ENCODE results near the gene UBR1. TPM values are rescaled to one million over a fixed set of nuclear protein-coding genes. Genes with fewer than 3 reads are reported as not detected.
"Not testable (repeated sequence)": the region's sequence is repeated elsewhere in the genome, so short reads cannot be mapped to it uniquely, and the experiment has no call there.

The UBR1 gene
- total RNA-seq, 2 experiments from 2014 or later = 42.6 to 45.9 TPM

- no peaks in the 10 kb centered on the region for H3K9me3 Mint-ChIP-seq
- ChIA-PET POLR2A (no interaction called here), CTCF (no interaction called here)
- TF ChIP-seq, protein P1, sequence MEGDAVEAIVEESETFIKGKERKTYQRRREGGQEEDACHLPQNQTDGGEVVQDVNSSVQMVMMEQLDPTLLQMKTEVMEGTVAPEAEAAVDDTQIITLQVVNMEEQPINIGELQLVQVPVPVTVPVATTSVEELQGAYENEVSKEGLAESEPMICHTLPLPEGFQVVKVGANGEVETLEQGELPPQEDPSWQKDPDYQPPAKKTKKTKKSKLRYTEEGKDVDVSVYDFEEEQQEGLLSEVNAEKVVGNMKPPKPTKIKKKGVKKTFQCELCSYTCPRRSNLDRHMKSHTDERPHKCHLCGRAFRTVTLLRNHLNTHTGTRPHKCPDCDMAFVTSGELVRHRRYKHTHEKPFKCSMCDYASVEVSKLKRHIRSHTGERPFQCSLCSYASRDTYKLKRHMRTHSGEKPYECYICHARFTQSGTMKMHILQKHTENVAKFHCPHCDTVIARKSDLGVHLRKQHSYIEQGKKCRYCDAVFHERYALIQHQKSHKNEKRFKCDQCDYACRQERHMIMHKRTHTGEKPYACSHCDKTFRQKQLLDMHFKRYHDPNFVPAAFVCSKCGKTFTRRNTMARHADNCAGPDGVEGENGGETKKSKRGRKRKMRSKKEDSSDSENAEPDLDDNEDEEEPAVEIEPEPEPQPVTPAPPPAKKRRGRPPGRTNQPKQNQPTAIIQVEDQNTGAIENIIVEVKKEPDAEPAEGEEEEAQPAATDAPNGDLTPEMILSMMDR (IDR thresholded peaks at IDR 0.05) = no peak
- intact Hi-C loops (cut with DNase I, micrococcal nuclease) = no loop called here
- no peak overlapping the region for H3K4me3 Mint-ChIP-seq
- DNase-seq (no peak), ATAC-seq (ENCODE audit: poor library complexity) (no peak)
- no peaks in the 10 kb centered on the region for H3K27me3 Mint-ChIP-seq
- peaks cover 0 to 14% of the 10 kb centered on the region in 2 experiments for H3K9me3 ChIP-seq (ENCODE audit: control insufficient read depth in 1 of 2, insufficient read depth in 1 of 2, low read length in 2 of 2)
- no peaks in the 10 kb centered on the region for H3K4me1 Mint-ChIP-seq (ENCODE audit: low read depth)
- no peaks in the 10 kb centered on the region for H3K27me3 ChIP-seq (ENCODE audit: control insufficient read depth in 1 of 2, insufficient read depth in 2 of 2, low read length in 2 of 2)
- H3K27ac ChIP-seq (ENCODE audit: low read depth in 1 of 2, low read length in 2 of 2) = no peak overlapping the region
- no peaks in the 10 kb centered on the region for H3K4me1 ChIP-seq (ENCODE audit: insufficient read depth, low read length)
- H3K36me3 Mint-ChIP-seq (ENCODE audit: low read depth) = peaks cover 82% of the 10 kb centered on the region
- no peak overlapping the region for H3K4me3 ChIP-seq (ENCODE audit: low read length)
- H3K27ac Mint-ChIP-seq = no peak overlapping the region
- H3K36me3 ChIP-seq (ENCODE audit: insufficient read depth, low read length) = peaks cover 49% of the 10 kb centered on the region
Observed at GRCh38 chr15:43007551-43007950, 98.3 kb downstream of the UBR1 start.

DNA sequence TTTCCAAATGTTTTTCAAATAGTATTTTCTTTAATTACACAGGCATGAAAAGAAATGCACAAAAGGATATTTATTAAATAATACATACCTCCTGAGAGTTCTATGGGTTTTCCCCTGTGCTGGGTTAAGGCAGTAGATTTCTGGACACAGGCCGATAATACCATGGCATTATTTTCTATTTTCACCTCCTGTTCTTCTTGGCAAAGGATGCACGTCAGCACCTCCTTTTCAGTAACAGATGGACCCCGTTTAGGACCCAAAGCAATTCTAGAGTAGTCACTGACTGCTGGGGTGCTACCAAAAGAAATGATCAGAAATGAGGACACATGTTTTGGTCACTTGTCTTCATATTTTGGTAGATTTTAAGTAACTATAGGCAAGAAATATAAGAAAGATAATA, 98.8 kb downstream of the UBR1 start:
- POLR2A ChIA-PET = no interaction called here
- DNase-seq (no peak), ATAC-seq (ENCODE audit: poor library complexity) (no peak)
- Mint-ChIP-seq H3K36me3 (ENCODE audit: low read depth) (peaks cover 79% of the 10 kb centered on the region), H3K4me1 (ENCODE audit: low read depth) (no peaks in the 10 kb centered on the region), H3K9me3 (no peaks in the 10 kb centered on the region), H3K27ac (no peak overlapping the region), H3K4me3 (no peak overlapping the region), H3K27me3 (no peaks in the 10 kb centered on the region)
- TF ChIP-seq, protein P1 (IDR thresholded peaks at IDR 0.05) = no peak
- Histone ChIP-seq H3K27ac (ENCODE audit: low read depth in 1 of 2, low read length in 2 of 2) (no peak overlapping the region), H3K4me3 (ENCODE audit: low read length) (no peak overlapping the region), H3K36me3 (ENCODE audit: insufficient read depth, low read length) (peaks cover 53% of the 10 kb centered on the region), H3K27me3 (ENCODE audit: control insufficient read depth in 1 of 2, insufficient read depth in 2 of 2, low read length in 2 of 2) (no peaks in the 10 kb centered on the region), H3K4me1 (ENCODE audit: insufficient read depth, low read length) (no peaks in the 10 kb centered on the region), H3K9me3 (ENCODE audit: control insufficient read depth in 1 of 2, insufficient read depth in 1 of 2, low read length in 2 of 2) (peaks cover 0 to 14% of the 10 kb centered on the region in 2 experiments)
- CTCF ChIA-PET = no interaction called here
- intact Hi-C loops (cut with DNase I, micrococcal nuclease) = no loop called here

DNA sequence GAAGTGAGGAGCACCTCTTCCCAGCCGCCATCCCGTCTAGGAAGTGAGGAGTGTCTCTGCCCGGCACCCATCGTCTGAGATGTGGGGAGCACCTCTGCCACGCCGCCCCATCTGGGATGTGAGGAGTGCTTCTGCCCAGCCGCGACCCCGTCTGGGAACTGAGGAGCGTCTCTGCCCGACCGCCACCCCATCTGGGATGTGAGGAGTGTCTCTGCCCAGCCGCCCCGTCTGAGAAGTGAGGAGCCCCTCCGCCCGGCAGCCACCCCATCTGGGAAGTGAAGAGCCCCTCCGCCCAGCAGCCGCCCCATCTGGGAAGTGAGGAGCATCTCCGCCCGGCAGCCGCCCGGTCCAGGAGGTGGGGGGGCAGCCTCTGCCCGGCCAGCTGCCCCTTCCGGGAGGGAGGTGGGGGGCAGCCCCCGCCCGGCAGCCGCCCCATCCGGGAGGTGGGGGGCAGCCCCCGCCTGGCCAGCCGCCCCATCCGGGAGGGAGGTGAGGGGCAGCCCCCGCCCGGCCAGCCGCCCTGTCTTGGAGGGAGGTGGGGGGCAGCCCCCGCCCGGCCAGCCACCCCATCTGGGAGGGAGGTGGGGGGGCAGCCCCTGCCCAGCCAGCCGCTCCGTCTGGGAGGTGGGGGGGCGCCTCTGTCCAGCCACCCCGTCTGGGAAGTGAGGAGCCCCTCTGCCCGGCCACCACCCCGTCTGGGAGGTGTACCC, 100.8 kb downstream of the UBR1 start:
- H3K4me3 ChIP-seq (ENCODE audit: low read length); H3K27me3 Mint-ChIP-seq; H3K9me3 Mint-ChIP-seq; H3K27ac Mint-ChIP-seq; H3K27ac ChIP-seq (ENCODE audit: low read depth in 1 of 2, low read length in 2 of 2); H3K4me1 ChIP-seq (ENCODE audit: insufficient read depth, low read length); DNase-seq; ATAC-seq (ENCODE audit: poor library complexity); intact Hi-C loops (cut with DNase I, micrococcal nuclease); POLR2A ChIA-PET; H3K4me1 Mint-ChIP-seq (ENCODE audit: low read depth); CTCF ChIA-PET; H3K27me3 ChIP-seq (ENCODE audit: control insufficient read depth in 1 of 2, insufficient read depth in 2 of 2, low read length in 2 of 2); H3K4me3 Mint-ChIP-seq: not testable (repeated sequence)
- H3K36me3 Mint-ChIP-seq (ENCODE audit: low read depth) = peaks cover 65% of the 10 kb centered on the region
- peaks cover 0 to 14% of the 10 kb centered on the region in 2 experiments for H3K9me3 ChIP-seq (ENCODE audit: control insufficient read depth in 1 of 2, insufficient read depth in 1 of 2, low read length in 2 of 2)
- H3K36me3 ChIP-seq (ENCODE audit: insufficient read depth, low read length) = peaks cover 54% of the 10 kb centered on the region
